SK-N-SH (cell line): ENCODE data around the gene NEK10. TPM values are rescaled to one million over a fixed set of nuclear protein-coding genes. Genes with fewer than 3 reads are reported as not detected.

Experiments
- CTCF ChIA-PET: fragments of 300-600, 350-600 bp; formaldehyde crosslinking; extraction: SDS; loops from one replicate; lab custom pipeline; 2021; lab: Yijun Ruan, JAX
- POLR2A ChIA-PET: fragments of 350-600 bp; sonication (Branson Sonifier 250); formaldehyde crosslinking; extraction: SDS; loops from one replicate; lab custom pipeline; 2020; ENCODE audit warnings: antibody characterized with exemption, inconsistent platforms; lab: Yijun Ruan, JAX
- DNase-seq: peaks from one replicate; pipeline ENCODE4 v3.0.0; 2012
- H2AFZ ChIP-seq: fragments of 200-600 bp; sonication (generic); 2 replicates; pipeline ENCODE4 v1.8.1; 2016; ENCODE audit warnings: antibody characterized with exemption, mild to moderate bottlenecking, low read depth
- H3F3A ChIP-seq: fragments of 200-600 bp; sonication (generic); replicated peaks from 2 replicates; pipeline ENCODE3; 2016; ENCODE audit warnings: antibody characterized with exemption, mild to moderate bottlenecking; ENCODE audit not compliant: insufficient read depth
- H3K27ac ChIP-seq, 2 experiments: fragments of 200-500 bp in 1 of 2; fragments of 200-600 bp in 1 of 2; sonication (Bioruptor generic) in 1 of 2; sonication (generic), shearing (Covaris generic) in 1 of 2; 2 replicates each; pipeline versions ENCODE4 v1.5.1 to v1.6.1; 2014 to 2016; ENCODE audit warnings: low read depth in 2 of 2, inconsistent platforms in 1 of 2, low read length in 1 of 2, mild to moderate bottlenecking in 1 of 2, mixed read lengths in 1 of 2
- H3K27me3 ChIP-seq: fragments of 200-600 bp; sonication (generic), shearing (Covaris generic); 2 replicates; pipeline ENCODE4 v1.6.1; 2016; ENCODE audit warnings: mixed run types; ENCODE audit not compliant: insufficient read depth
- H3K36me3 ChIP-seq, 2 experiments: fragments of 200-500 bp in 1 of 2; fragments of 200-600 bp in 1 of 2; sonication (Bioruptor generic) in 1 of 2; sonication (generic) in 1 of 2; replicated peaks in 1 of 2; 2 replicates each; pipeline versions ENCODE3 to v1.5.1; 2014 to 2016; ENCODE audit warnings: low read length in 1 of 2, mild to moderate bottlenecking in 1 of 2; ENCODE audit not compliant: insufficient read depth in 2 of 2, control insufficient read depth in 1 of 2
- H3K4me1 ChIP-seq, 2 experiments: fragments of 200-500 bp in 1 of 2; fragments of 200-600 bp in 1 of 2; sonication (Bioruptor generic) in 1 of 2; sonication (generic), shearing (Covaris generic) in 1 of 2; 2 replicates each; pipeline versions ENCODE4 v1.5.1 to v1.6.1; 2014 to 2016; ENCODE audit warnings: low read depth in 1 of 2, low read length in 1 of 2, mixed run types in 1 of 2; ENCODE audit not compliant: insufficient read depth in 2 of 2, control insufficient read depth in 1 of 2
- H3K4me2 ChIP-seq: fragments of 200-600 bp; sonication (generic), shearing (Covaris generic); 2 replicates; pipeline ENCODE4 v1.6.1; 2017; ENCODE audit warnings: mixed run types
- H3K4me3 ChIP-seq, 2 experiments: fragments of 200-500 bp in 1 of 2; fragments of 200-600 bp in 1 of 2; sonication (Bioruptor generic) in 1 of 2; sonication (generic), shearing (Covaris generic) in 1 of 2; 2 replicates each; pipeline versions ENCODE4 v1.5.1 to v1.8.1; 2014 to 2016; ENCODE audit warnings: low read depth in 2 of 2, inconsistent platforms in 1 of 2, low read length in 1 of 2, mild to moderate bottlenecking in 1 of 2, mixed read lengths in 1 of 2, moderate library complexity in 1 of 2
- H3K79me2 ChIP-seq: fragments of 200-600 bp; sonication (generic); 2 replicates; pipeline ENCODE4 v1.8.1; 2017; ENCODE audit warnings: mild to moderate bottlenecking; ENCODE audit not compliant: insufficient read depth
- H3K9ac ChIP-seq: fragments of 200-600 bp; sonication (generic); 2 replicates; pipeline ENCODE4 v1.6.1; 2017; ENCODE audit warnings: mixed run types
- H3K9me2 ChIP-seq: fragments of 200-600 bp; sonication (generic); 2 replicates; pipeline ENCODE4 v1.6.1; 2017; ENCODE audit warnings: mixed run types
- H3K9me3 ChIP-seq: fragments of 200-600 bp; sonication (generic); 2 replicates; pipeline ENCODE4 v1.6.1; 2017; ENCODE audit warnings: mixed run types, mild to moderate bottlenecking, moderate library complexity
- H4K20me1 ChIP-seq: fragments of 200-600 bp; sonication (generic); 2 replicates; pipeline ENCODE4 v1.6.1; 2017; ENCODE audit warnings: mild to moderate bottlenecking, mixed run types; ENCODE audit not compliant: insufficient read depth
- CHD2 ChIP-seq: fragments of 150-350 bp; IDR thresholded peaks from 2 replicates; pipeline ENCODE4 v1.6.1; 2018; ENCODE audit warnings: low read length; ENCODE audit not compliant: partially characterized antibody
- EP300 ChIP-seq, 2 experiments: IDR thresholded peaks; 2 replicates each; pipeline versions ENCODE4 v1.4.0 to v1.6.1; 2012; ENCODE audit warnings: borderline replicate concordance in 1 of 2, low read depth in 1 of 2, low read length in 1 of 2
- FOXJ3 ChIP-seq: sonication (generic); formaldehyde crosslinking; IDR thresholded peaks from 2 replicates; pipeline ENCODE4 v1.5.1; 2020; ENCODE audit warnings: mild to moderate bottlenecking, missing genetic modification reagents
- FOXM1 ChIP-seq: IDR thresholded peaks from 2 replicates; pipeline ENCODE4 v1.4.0; 2012; ENCODE audit warnings: low read depth, mild to moderate bottlenecking
- GATA2 ChIP-seq: sonication (generic); formaldehyde crosslinking; IDR thresholded peaks from 2 replicates; pipeline ENCODE4 v1.5.0; 2020; ENCODE audit warnings: mild to moderate bottlenecking, missing genetic modification reagents
- IRF3 ChIP-seq: fragments of 150-350 bp; IDR thresholded peaks from 2 replicates; pipeline ENCODE4 v1.6.1; 2016; ENCODE audit warnings: mild to moderate bottlenecking, low read depth, low read length
- MAX ChIP-seq: IDR thresholded peaks from 2 replicates; pipeline ENCODE4 v1.4.0; 2012; ENCODE audit warnings: low read depth
- MEF2A ChIP-seq: IDR thresholded peaks from 2 replicates; pipeline ENCODE4 v1.4.0; 2012; ENCODE audit warnings: low read depth, borderline replicate concordance
- MXI1 ChIP-seq: IDR thresholded peaks from 2 replicates; pipeline ENCODE4 v1.6.1; 2012; ENCODE audit warnings: mild to moderate bottlenecking, low read depth, low read length, improper control_type of control experiment
- NFIC ChIP-seq: IDR thresholded peaks from 2 replicates; pipeline ENCODE4 v1.4.0; 2012; ENCODE audit warnings: borderline replicate concordance
- NRF1 ChIP-seq: IDR thresholded peaks from 2 replicates; pipeline ENCODE4 v1.6.1; 2012; ENCODE audit warnings: low read depth, mild to moderate bottlenecking, low read length
- RAD21 ChIP-seq: IDR thresholded peaks from 2 replicates; pipeline ENCODE4 v1.6.1; 2012; ENCODE audit warnings: mild to moderate bottlenecking, low read length
- RCOR1 ChIP-seq: fragments of 150-350 bp; IDR thresholded peaks from 2 replicates; pipeline ENCODE4 v1.6.1; 2017; ENCODE audit warnings: antibody characterized with exemption, low read length
- REST ChIP-seq: IDR thresholded peaks from 2 replicates; pipeline ENCODE4 v1.6.1; 2012; ENCODE audit warnings: mild to moderate bottlenecking, low read depth, low read length, moderate library complexity
- RFX5 ChIP-seq: IDR thresholded peaks from 2 replicates; pipeline ENCODE4 v1.6.1; 2012; ENCODE audit warnings: mild to moderate bottlenecking, improper control_type of control experiment, low read length
- SIN3A ChIP-seq: IDR thresholded peaks from 2 replicates; pipeline ENCODE4 v1.6.1; 2012; ENCODE audit warnings: low read depth, mild to moderate bottlenecking, low read length, moderate library complexity, borderline replicate concordance
- SMC3 ChIP-seq: IDR thresholded peaks from 2 replicates; pipeline ENCODE4 v1.6.1; 2012; ENCODE audit warnings: low read depth, low read length, improper control_type of control experiment
- TAF1 ChIP-seq: IDR thresholded peaks from 2 replicates; pipeline ENCODE4 v1.6.1; 2012; ENCODE audit warnings: low read depth, mild to moderate bottlenecking, low read length, moderate library complexity, borderline replicate concordance
- TCF12 ChIP-seq: IDR thresholded peaks from 2 replicates; pipeline ENCODE4 v1.4.0; 2012
- YY1 ChIP-seq: IDR thresholded peaks from 2 replicates; pipeline ENCODE4 v1.4.0; 2012; ENCODE audit warnings: low read depth, mild to moderate bottlenecking
- WGBS: methylation state at CpG from one replicate; pipeline ENCODE4 v1.1.6; 2017; ENCODE audit warnings: low lambda C conversion rate; 5-methylcytosine and 5-hydroxymethylcytosine counted together
- polyA plus RNA-seq, 3 experiments: library from polyadenylated mRNA; depleted of rRNA; stranded (reverse); fragments of >200 nt; gene quantifications; 2 replicates each; pipeline ENCODE4 v1.2.3, GENCODE V29; 2012

Gene NEK10
- polyA plus RNA-seq, 1 of the 3 experiments (the other 2 are of a cell fraction), result 1.0 TPM

GRCh38 chr3:27275441-27275990 lies 93.7 kb downstream of the NEK10 start:
- TF ChIP-seq FOXJ3 (CRISPR knock-in tag), result no peak
- no peak for TF ChIP-seq RCOR1
- no peak for TF ChIP-seq CHD2
- no peak for TF ChIP-seq IRF3
- no peak for TF ChIP-seq GATA2 (CRISPR knock-in tag)
- no peak for TF ChIP-seq MXI1
- TF ChIP-seq FOXM1, result no peak
- TF ChIP-seq MEF2A, result no peak
- no peak for TF ChIP-seq SIN3A
- no peak for TF ChIP-seq EP300 (IDR thresholded peaks at IDR 0.05; ENCODE audit: borderline replicate concordance in 1 of 2, low read depth in 1 of 2, low read length in 1 of 2)
- TF ChIP-seq MAX, result no peak
- TF ChIP-seq TAF1, result no peak
- no peak for TF ChIP-seq REST
- H4K20me1 ChIP-seq, result no peaks in the 10 kb centered on the region
- no peaks in the 10 kb centered on the region for H3K27me3 ChIP-seq
- ChIA-PET POLR2A (no interaction called here), CTCF (interaction anchor here (1.3 to 1.6 kb wide), 2 partner anchors 22 to 141 kb away, joined by 5 to 8 read pairs; no protein-coding TSS in a partner anchor)
- no peaks in the 10 kb centered on the region for H3K36me3 ChIP-seq
- no peaks in the 10 kb centered on the region for H3K9me3 ChIP-seq
- no peak overlapping the region for H3K9ac ChIP-seq
- H3K79me2 ChIP-seq, result no peaks in the 10 kb centered on the region
- no peak overlapping the region for H2AFZ ChIP-seq
- no peak overlapping the region for H3K4me2 ChIP-seq
- H3F3A ChIP-seq, result no peaks in the 10 kb centered on the region
- H3K27ac ChIP-seq, result no peak overlapping the region
- no peaks in the 10 kb centered on the region for H3K9me2 ChIP-seq
- WGBS, result 60% methylated on average over 5 of the region's 5 CpGs
- no peak overlapping the region for H3K4me3 ChIP-seq
- DNase-seq, result no peak
- no peaks in the 10 kb centered on the region for H3K4me1 ChIP-seq

- POLR2A ChIA-PET, result no interaction called here
- H3K4me1 ChIP-seq, result no peaks in the 10 kb centered on the region
- CTCF ChIA-PET, result no interaction called here
- TF ChIP-seq REST, result no peak
- TF ChIP-seq SMC3, result no peak
- TF ChIP-seq TCF12, result no peak
- TF ChIP-seq IRF3, result no peak
- TF ChIP-seq RFX5, result no peak
- TF ChIP-seq NFIC, result no peak
- TF ChIP-seq YY1, result no peak
- no peak for TF ChIP-seq NRF1
- no peak for TF ChIP-seq RAD21
Observed at GRCh38 chr3:27271890-27272289, 97.3 kb downstream of the NEK10 start.

More at GRCh38 chr3:27271890-27272289, 97.3 kb downstream of the NEK10 start:
- H2AFZ ChIP-seq, result no peak overlapping the region
- H3K9me3 ChIP-seq, result no peaks in the 10 kb centered on the region
- H3K27ac ChIP-seq, result no peak overlapping the region
- no peak overlapping the region for H3K4me2 ChIP-seq
- no peak overlapping the region for H3K9ac ChIP-seq
- no peaks in the 10 kb centered on the region for H3F3A ChIP-seq
- no peaks in the 10 kb centered on the region for H3K9me2 ChIP-seq
- H3K36me3 ChIP-seq, result no peaks in the 10 kb centered on the region
- H3K4me3 ChIP-seq, result no peak overlapping the region
- H3K79me2 ChIP-seq, result no peaks in the 10 kb centered on the region
- no peaks in the 10 kb centered on the region for H4K20me1 ChIP-seq
- H3K27me3 ChIP-seq, result no peaks in the 10 kb centered on the region
- no peak for DNase-seq
